GM12878 (cell line): ENCODE data around the gene CYP8B1. TPM values are rescaled to one million over a fixed set of nuclear protein-coding genes. Genes with fewer than 3 reads are reported as not detected.

Source experiments
- ATAC-seq: fragments of 200-7000 bp; cut with Tn5 transposase; 3 replicates; pipeline ENCODE4 v1.9.1; 2020; ENCODE audit warnings: mild to moderate bottlenecking, moderate library complexity
- BruUV-seq: library from RNA; stranded (reverse); fragments of 400-500 nt; replicated peaks from 2 replicates; lab custom pipeline; 2021; lab: Mats Ljungman, UMichigan
- CTCF ChIA-PET: fragments of 300-600 bp; sonication (Branson Sonifier 250); formaldehyde crosslinking; extraction: SDS; loops from one replicate; lab custom pipeline; 2021; ENCODE audit warnings: inconsistent platforms; lab: Yijun Ruan, JAX
- POLR2A ChIA-PET: fragments of 350-600 bp; formaldehyde crosslinking; extraction: SDS; loops from one replicate; lab custom pipeline; 2021; ENCODE audit warnings: inconsistent platforms; lab: Charles Lee
- RAD21 ChIA-PET: fragments of 300-600 bp; sonication (Branson Sonifier 250); formaldehyde crosslinking; loops from one replicate; lab custom pipeline; 2023; ENCODE audit warnings: antibody characterized with exemption; ENCODE audit not compliant: unreplicated experiment; lab: Charles Lee
- SMC1A ChIA-PET: fragments of 300-600 bp; sonication (Branson Sonifier 250); formaldehyde crosslinking; loops from one replicate; lab custom pipeline; 2023; ENCODE audit not compliant: unreplicated experiment, uncharacterized antibody; lab: Charles Lee
- DNase-seq: peaks from one replicate; pipeline ENCODE4 v3.0.0-alpha.2; 2011; ENCODE audit warnings: low read depth, low spot score
- FAIRE-seq: peaks from 3 replicates; lab custom pipeline; 2011; peaks lifted over from hg19 to GRCh38; lab: Jason Lieb, UNC
- H2AFZ ChIP-seq: 2 replicates; pipeline ENCODE4 v1.6.0; 2011; ENCODE audit warnings: low read depth, low read length, control low read depth; ENCODE audit not compliant: control insufficient read depth
- H3K27ac ChIP-seq: 2 replicates; pipeline ENCODE4 v1.5.1; 2011; ENCODE audit warnings: control low read depth; ENCODE audit not compliant: control insufficient read depth, insufficient read depth
- H3K27me3 ChIP-seq, 2 experiments: replicated peaks in 1 of 2; 2 replicates each; pipeline versions ENCODE4 v1.6.0 to v1.6.1; 2011; ENCODE audit warnings: low read length in 1 of 2; ENCODE audit not compliant: control insufficient read depth in 2 of 2, insufficient read depth in 2 of 2
- H3K36me3 ChIP-seq, 2 experiments: 2 replicates each; pipeline ENCODE4 v1.5.1; 2011; ENCODE audit warnings: low read length in 1 of 2; ENCODE audit not compliant: control insufficient read depth in 2 of 2, insufficient read depth in 2 of 2
- H3K4me1 ChIP-seq: 2 replicates; pipeline ENCODE4 v1.6.1; 2011; ENCODE audit warnings: mild to moderate bottlenecking, low read length, moderate library complexity, mixed read lengths; ENCODE audit not compliant: control insufficient read depth, insufficient read depth
- H3K4me2 ChIP-seq: 2 replicates; pipeline ENCODE4 v1.6.0; 2011; ENCODE audit warnings: control low read depth; ENCODE audit not compliant: control insufficient read depth, insufficient read depth
- H3K4me3 ChIP-seq: fragments of 200-600 bp; sonication (generic); 2 replicates; pipeline ENCODE4 v1.5.1; 2016
- H3K79me2 ChIP-seq: 2 replicates; pipeline ENCODE4 v1.6.0; 2011; ENCODE audit warnings: low read length; ENCODE audit not compliant: control insufficient read depth, insufficient read depth
- H3K9ac ChIP-seq: 2 replicates; pipeline ENCODE4 v1.8.0; 2011; ENCODE audit warnings: low read length, control low read depth, mixed read lengths; ENCODE audit not compliant: control insufficient read depth, insufficient read depth
- H3K9me3 ChIP-seq: replicated peaks from 3 replicates; pipeline ENCODE4 v1.5.1; 2011; ENCODE audit warnings: mild to moderate bottlenecking, low read length; ENCODE audit not compliant: control insufficient read depth, insufficient read depth
- H4K20me1 ChIP-seq: 2 replicates; pipeline ENCODE4 v1.6.0; 2011; ENCODE audit not compliant: control insufficient read depth, insufficient read depth
- BCL3 ChIP-seq: IDR thresholded peaks from 2 replicates; pipeline ENCODE4 v1.6.1; 2011; ENCODE audit warnings: borderline replicate concordance, low read depth, mild to moderate bottlenecking, moderate library complexity, low read length; ENCODE audit not compliant: insufficient read depth, poor library complexity, severe bottlenecking
- BCLAF1 ChIP-seq: fragments of 450-650 bp; IDR thresholded peaks from 2 replicates; pipeline ENCODE4 v1.6.1; 2017; ENCODE audit warnings: antibody characterized with exemption, mild to moderate bottlenecking, moderate library complexity
- FOXK2 ChIP-seq: fragments of 450-650 bp; IDR thresholded peaks from 2 replicates; pipeline ENCODE4 v1.6.1; 2017; ENCODE audit warnings: mild to moderate bottlenecking, moderate library complexity
- FOXM1 ChIP-seq: IDR thresholded peaks from 2 replicates; pipeline ENCODE4 v1.6.1; 2012; ENCODE audit warnings: low read depth, mild to moderate bottlenecking, inconsistent platforms, low read length, moderate library complexity
- NFXL1 ChIP-seq: fragments of 450-650 bp; IDR thresholded peaks from 2 replicates; pipeline ENCODE4 v1.6.1; 2017; ENCODE audit warnings: antibody characterized with exemption, mild to moderate bottlenecking, borderline replicate concordance
- POLR2A ChIP-seq: IDR thresholded peaks from 2 replicates; pipeline ENCODE4 v1.6.1; 2011; ENCODE audit warnings: low read depth, mild to moderate bottlenecking, low read length
- SMAD1 ChIP-seq: fragments of 450-650 bp; IDR thresholded peaks from 2 replicates; pipeline ENCODE4 v1.6.1; 2018; ENCODE audit warnings: mild to moderate bottlenecking, low read depth; ENCODE audit not compliant: partially characterized antibody
- ZNF274 ChIP-seq: IDR thresholded peaks from one replicate; pipeline ENCODE4 v1.8.0; 2011; ENCODE audit not compliant: insufficient read length, insufficient read depth
- WGBS: methylation state at CpG from one replicate; pipeline ENCODE4 v1.1.6; 2016; ENCODE audit warnings: low lambda C conversion rate; ENCODE audit not compliant: insufficient replicate concordance, insufficient coverage; ENCODE audit errors: missing lambda C conversion rate; 5-methylcytosine and 5-hydroxymethylcytosine counted together
- in situ Hi-C: fragments of 300-500 bp; cut with MboI; formaldehyde crosslinking; loops from 9 replicates; pipeline ENCODE4 v1.14.3; 2018; ENCODE audit warnings: mixed read lengths
- intact Hi-C: fragments of 100-400 bp; cut with micrococcal nuclease; formaldehyde crosslinking; loops from one replicate; pipeline ENCODE4 v1.14.2; 2022; ENCODE audit not compliant: unreplicated experiment
- polyA plus RNA-seq, 11 experiments: library from polyadenylated mRNA; depleted of rRNA in 4 of 11; unstranded in 6 of 11; stranded (reverse) in 5 of 11; fragments of >200 nt; fragmentation: Nextera tagmentation in 4 of 11; fragmentation: Illumina TruSeq in 1 of 11; extraction: Ambion mirVana in 4 of 11; extraction: Trizol in 1 of 11; gene quantifications; 1 replicate in 1 of 11; 2 replicates in 10 of 11; pipeline versions ENCODE4 v1.2.1 to v1.2.3, GENCODE V29; 2011 to 2016; ENCODE audit warnings: inconsistent platforms in 2 of 11, missing spikeins in 2 of 11, low read depth in 1 of 11
- total RNA-seq, 4 experiments: library from RNA; depleted of rRNA in 3 of 4; stranded (reverse); fragments of >200 nt in 3 of 4; fragmentation: Illumina TruSeq in 1 of 4; extraction: Trizol in 1 of 4; gene quantifications; 2 replicates each; pipeline versions ENCODE4 v1.2.1 to v1.2.3, GENCODE V29; 2013 to 2021
- TF ChIP-seq, protein P1 (sequence below): fragments of 450-650 bp; IDR thresholded peaks from 2 replicates; pipeline ENCODE4 v1.6.1; 2016; ENCODE audit warnings: mild to moderate bottlenecking

Gene CYP8B1
- total and polyA plus RNA-seq, 10 of the 15 experiments (the other 5 are each of a cell fraction or from before 2014, with no cell fraction given) = 0.08 TPM; not detected in 9

DNA sequence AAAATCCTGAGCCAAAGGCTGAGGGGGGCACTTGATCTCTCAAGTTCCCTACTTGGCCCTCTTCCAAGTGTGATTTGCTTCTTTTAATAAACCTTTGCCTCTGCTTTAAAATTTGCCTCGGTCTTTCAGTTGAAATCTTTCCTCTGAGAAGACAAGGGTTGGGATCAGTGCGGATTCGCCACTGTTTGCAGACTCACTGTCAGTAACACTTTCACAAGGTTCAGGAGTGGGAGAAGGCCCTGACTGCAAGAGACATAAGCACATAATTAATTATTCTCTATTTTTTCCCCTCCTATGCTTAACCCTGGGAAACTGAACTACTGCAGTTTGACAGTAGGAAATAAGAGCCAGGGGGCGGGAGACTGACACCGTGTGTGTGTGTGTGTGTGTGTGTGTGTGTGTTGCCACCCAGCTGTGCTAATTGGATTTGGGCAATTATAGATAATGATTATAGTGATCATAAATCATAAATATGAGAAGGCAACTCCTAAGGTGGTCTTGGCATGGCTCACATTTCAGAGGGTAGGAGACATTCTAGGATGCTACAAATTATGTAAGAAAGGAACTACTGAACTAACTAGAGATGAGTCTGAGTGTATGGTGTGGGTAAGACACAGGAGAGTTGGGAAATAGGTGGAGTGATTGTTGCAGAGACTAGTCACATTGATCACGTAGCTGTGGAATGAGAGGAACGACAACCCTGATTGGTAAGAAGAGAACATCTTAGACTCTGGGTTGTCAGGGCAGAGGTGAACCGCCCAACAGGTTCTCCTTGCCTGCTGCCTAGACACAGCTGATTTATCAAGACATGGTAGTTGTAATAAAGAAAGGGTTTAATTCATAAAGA lies 24.8 kb upstream of the CYP8B1 start:
- Histone ChIP-seq H3K27ac (no peak overlapping the region), H3K4me3 (no peak overlapping the region), H3K4me1 (no peaks in the 10 kb centered on the region), H3K4me2 (no peak overlapping the region), H3K36me3 (no peaks in the 10 kb centered on the region), H3K79me2 (no peaks in the 10 kb centered on the region), H3K9ac (no peak overlapping the region), H3K27me3 (peaks cover 0 to 2% of the 10 kb centered on the region in 2 experiments; a peak in 3 of 4 replicates), H2AFZ (no peak overlapping the region), H3K9me3 (no peaks in the 10 kb centered on the region; the same call in 2 of the 3 replicates), H4K20me1 (no peaks in the 10 kb centered on the region)
- CTCF ChIA-PET = interaction anchor here (0.6 kb wide), 1 partner anchor 32 kb away, joined by 3 read pairs; no protein-coding TSS in a partner anchor
- SMC1A ChIA-PET = interaction anchor here (0.7 to 1.2 kb wide), 2 partner anchors 10 to 213 kb away, joined by 3 read pairs; no protein-coding TSS in a partner anchor
- in situ Hi-C loops (no loop called here), intact Hi-C loops (no loop called here)
- TF ChIP-seq BCL3 (no peak), SMAD1 (no peak), NFXL1 (no peak), BCLAF1 (no peak), FOXM1 (no peak), ZNF274 (no peak), POLR2A (no peak), FOXK2 (no peak)
- TF ChIP-seq, protein P1, sequence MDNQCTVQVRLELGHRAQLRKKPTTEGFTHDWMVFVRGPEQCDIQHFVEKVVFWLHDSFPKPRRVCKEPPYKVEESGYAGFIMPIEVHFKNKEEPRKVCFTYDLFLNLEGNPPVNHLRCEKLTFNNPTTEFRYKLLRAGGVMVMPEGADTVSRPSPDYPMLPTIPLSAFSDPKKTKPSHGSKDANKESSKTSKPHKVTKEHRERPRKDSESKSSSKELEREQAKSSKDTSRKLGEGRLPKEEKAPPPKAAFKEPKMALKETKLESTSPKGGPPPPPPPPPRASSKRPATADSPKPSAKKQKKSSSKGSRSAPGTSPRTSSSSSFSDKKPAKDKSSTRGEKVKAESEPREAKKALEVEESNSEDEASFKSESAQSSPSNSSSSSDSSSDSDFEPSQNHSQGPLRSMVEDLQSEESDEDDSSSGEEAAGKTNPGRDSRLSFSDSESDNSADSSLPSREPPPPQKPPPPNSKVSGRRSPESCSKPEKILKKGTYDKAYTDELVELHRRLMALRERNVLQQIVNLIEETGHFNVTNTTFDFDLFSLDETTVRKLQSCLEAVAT = no peak
- no TSS peak for BruUV-seq
- POLR2A ChIA-PET = no interaction called here
- no peak for DNase-seq
- no peak for FAIRE-seq
- no peak for ATAC-seq
- WGBS = 26% methylated on average over 8 of the region's 8 CpGs
- RAD21 ChIA-PET = no interaction called here
